Measurements from ENCODE around the gene SYNM. TPM values are rescaled to one million over a fixed set of nuclear protein-coding genes. Genes with fewer than 3 reads are reported as not detected.

The SYNM gene
- total RNA-seq, 4 donors from 2014 or later, result 1,866 to 2,563 (median 2,454) TPM

DNA sequence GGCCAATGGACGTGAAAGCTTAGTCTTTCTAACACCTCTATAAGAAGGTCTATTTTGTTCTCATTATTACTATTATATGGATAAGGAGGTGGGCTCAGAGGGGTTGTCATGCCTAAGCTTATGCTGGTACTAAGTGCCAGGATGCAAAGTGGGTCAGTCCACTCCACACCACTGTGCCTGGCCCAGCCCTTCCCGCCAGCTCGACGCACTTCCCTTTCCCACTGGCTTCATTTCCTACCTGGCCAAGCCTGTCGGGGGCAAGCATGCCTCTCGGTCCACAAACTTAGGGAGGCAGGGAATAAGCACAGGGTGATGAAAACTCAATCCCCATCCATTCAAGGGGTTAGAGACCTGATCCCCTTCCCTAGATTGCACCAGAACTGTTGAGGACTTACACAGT is 5.9 kb upstream of the SYNM start:
- TF ChIP-seq EP300 (IDR thresholded peaks at IDR 0.05), result no peak
- TF ChIP-seq POLR2AphosphoS5 (IDR thresholded peaks at IDR 0.05), result no peak
- TF ChIP-seq, protein P1, sequence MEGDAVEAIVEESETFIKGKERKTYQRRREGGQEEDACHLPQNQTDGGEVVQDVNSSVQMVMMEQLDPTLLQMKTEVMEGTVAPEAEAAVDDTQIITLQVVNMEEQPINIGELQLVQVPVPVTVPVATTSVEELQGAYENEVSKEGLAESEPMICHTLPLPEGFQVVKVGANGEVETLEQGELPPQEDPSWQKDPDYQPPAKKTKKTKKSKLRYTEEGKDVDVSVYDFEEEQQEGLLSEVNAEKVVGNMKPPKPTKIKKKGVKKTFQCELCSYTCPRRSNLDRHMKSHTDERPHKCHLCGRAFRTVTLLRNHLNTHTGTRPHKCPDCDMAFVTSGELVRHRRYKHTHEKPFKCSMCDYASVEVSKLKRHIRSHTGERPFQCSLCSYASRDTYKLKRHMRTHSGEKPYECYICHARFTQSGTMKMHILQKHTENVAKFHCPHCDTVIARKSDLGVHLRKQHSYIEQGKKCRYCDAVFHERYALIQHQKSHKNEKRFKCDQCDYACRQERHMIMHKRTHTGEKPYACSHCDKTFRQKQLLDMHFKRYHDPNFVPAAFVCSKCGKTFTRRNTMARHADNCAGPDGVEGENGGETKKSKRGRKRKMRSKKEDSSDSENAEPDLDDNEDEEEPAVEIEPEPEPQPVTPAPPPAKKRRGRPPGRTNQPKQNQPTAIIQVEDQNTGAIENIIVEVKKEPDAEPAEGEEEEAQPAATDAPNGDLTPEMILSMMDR (IDR thresholded peaks at IDR 0.05), result no peak
- no peak for TF ChIP-seq POLR2A (IDR thresholded peaks at IDR 0.05; ENCODE audit: low read depth)
- Histone ChIP-seq H3K36me3 (peaks cover 0 to 4% (median 0%) of the 10 kb centered on the region in 4 donors), H3K27me3 (peaks cover 0 to 9% (median 0%) of the 10 kb centered on the region in 4 donors), H3K4me3 (peak overlapping the region; percentile 56 to 61 (median 58)), H3K9me3 (no peaks in the 10 kb centered on the region), H3K27ac (replicated peaks in 1 of 4) (peak overlapping the region; percentile 90 to 96 (median 94)), H3K4me1 (peaks cover 0 to 66% (median 60%) of the 10 kb centered on the region in 4 donors)
- intact Hi-C loops (cut with DNase I), result no loop called here
- no peak for DNase-seq (ENCODE audit: extremely low spot score)
- 89% methylated on average over 6 of the region's 6 CpGs for WGBS

DNA sequence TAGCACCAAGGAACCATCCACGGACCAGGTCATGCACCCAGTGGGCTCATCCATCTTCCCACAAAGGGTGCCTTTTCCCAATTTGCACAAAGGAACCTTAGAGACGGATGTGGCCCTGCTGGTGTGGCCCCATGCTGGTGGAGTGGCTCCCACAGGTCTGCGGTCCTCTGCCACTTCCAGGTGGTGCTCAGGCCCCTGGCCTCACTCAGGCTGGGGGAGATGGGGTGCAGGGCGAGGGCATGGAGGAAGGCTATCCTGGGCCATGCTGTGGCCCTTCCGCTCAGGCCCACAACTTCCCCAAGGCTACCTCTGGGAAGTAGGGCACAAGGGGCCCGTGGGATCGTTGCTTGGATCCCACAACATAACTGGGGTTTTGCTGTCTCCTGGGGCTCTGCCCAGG is 5.2 kb upstream of the SYNM start:
- 96% methylated on average over 4 of the region's 7 CpGs for WGBS

DNA sequence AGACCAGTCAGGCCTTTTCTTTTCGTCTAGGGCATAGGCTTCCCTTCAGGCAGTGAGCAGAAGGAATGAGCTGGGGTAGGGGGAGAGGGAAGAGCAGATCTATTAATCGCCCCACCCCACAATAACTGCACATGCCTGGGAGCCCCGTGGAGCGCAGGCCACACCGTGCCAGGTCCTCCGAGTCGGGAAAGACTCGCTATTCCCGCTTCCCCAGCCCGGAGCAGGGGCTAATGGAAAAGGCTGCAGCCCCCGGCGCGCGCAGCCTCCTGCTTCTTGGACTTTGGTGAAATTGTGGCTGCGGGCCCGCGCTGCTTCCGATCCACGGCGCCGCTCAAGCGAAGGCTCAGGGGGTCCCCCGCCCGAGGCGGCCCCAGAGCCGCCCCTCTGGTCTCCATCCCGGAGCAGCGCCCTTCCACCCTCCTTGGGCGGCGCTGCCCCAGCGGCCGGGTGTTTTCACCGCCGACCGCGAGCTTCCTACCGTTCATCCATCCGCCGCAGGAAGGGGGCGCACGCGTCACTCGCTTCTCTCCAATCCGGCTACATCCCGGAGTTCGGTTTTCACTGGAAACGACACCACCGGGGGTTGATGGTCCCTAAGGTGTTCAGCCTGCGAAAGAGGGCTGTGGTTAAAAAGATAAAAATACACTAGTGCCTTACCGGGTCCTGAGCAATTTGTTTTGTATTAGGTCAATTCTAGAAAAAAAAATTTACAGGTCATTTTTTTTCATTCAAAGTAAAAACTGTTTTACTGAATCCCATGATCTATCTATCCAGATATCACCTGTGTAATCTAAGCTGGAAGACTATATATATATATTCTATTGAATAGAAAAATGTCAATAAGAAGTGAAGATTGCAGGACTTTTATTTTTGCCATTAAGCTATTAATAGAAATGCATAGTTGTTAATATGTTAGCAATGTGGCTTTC is 4.4 kb upstream of the SYNM start:
- peak overlapping the region; percentile 90 to 96 (median 94) for H3K27ac ChIP-seq (replicated peaks in 1 of 4)
- DNase-seq (ENCODE audit: extremely low spot score), result no peak
- intact Hi-C loops (cut with DNase I), result loop anchor here (2.0 to 5.0 kb wide), 2 partner anchors 72 to 112 kb away; no protein-coding TSS in a partner anchor

More for the DNA sequence above, 5.2 kb upstream of the SYNM start:
- H3K36me3 ChIP-seq, result peaks cover 0 to 4% (median 0%) of the 10 kb centered on the region in 4 donors
- peak overlapping the region; percentile 56 to 61 (median 58) for H3K4me3 ChIP-seq
- intact Hi-C loops (cut with DNase I), result loop anchor here (2.0 to 5.0 kb wide), 2 partner anchors 73 to 113 kb away; no protein-coding TSS in a partner anchor
- no peak for DNase-seq (ENCODE audit: extremely low spot score)
- peak; percentile 2 to 5 for TF ChIP-seq POLR2AphosphoS5 (IDR thresholded peaks at IDR 0.05)
- no peak for TF ChIP-seq EP300 (IDR thresholded peaks at IDR 0.05)
- no peak for TF ChIP-seq POLR2A (IDR thresholded peaks at IDR 0.05; ENCODE audit: low read depth)
- TF ChIP-seq, protein P1 (IDR thresholded peaks at IDR 0.05), result no peak
- no peaks in the 10 kb centered on the region for H3K9me3 ChIP-seq
- peaks cover 0 to 9% (median 0%) of the 10 kb centered on the region in 4 donors for H3K27me3 ChIP-seq
- peak overlapping the region; percentile 90 to 96 (median 94) for H3K27ac ChIP-seq (replicated peaks in 1 of 4)
- H3K4me1 ChIP-seq, result peaks cover 0 to 72% (median 63%) of the 10 kb centered on the region in 4 donors

DNA sequence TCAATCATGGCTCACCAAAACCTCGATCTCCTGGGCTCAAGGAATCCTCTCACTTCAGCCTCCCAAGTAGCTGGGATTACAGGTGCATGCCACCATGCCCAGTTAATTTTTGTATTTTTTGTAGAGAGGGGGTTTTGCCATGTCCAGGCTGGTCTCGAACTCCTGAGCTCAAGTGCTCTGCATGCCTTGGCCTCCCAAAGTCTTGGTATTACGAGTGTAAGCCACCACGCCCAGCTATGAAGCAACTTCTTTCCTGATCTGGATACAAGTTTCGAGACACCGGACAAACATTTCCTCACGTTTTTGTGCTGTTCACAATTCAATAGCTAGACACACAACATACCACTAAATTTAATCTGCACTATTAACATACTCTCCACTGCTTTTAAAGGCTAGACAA is 3.4 kb upstream of the SYNM start:
- intact Hi-C loops (cut with DNase I), result loop anchor here (2.0 to 5.0 kb wide), 2 partner anchors 71 to 111 kb away; no protein-coding TSS in a partner anchor
- no peak overlapping the region for H3K4me3 ChIP-seq
- DNase-seq (ENCODE audit: extremely low spot score), result no peak
- H3K9me3 ChIP-seq, result no peaks in the 10 kb centered on the region
- WGBS, result 69% methylated on average over 7 of the region's 7 CpGs
- peaks cover 0 to 72% (median 62%) of the 10 kb centered on the region in 4 donors for H3K4me1 ChIP-seq
- peaks cover 0 to 10% (median 0%) of the 10 kb centered on the region in 4 donors for H3K36me3 ChIP-seq
- peak overlapping the region in 1 of 4 donors; percentile 90 for H3K27ac ChIP-seq (replicated peaks in 1 of 4)
- TF ChIP-seq EP300 (IDR thresholded peaks at IDR 0.05) (no peak), POLR2A (IDR thresholded peaks at IDR 0.05; ENCODE audit: low read depth) (no peak)
- TF ChIP-seq, protein P1 (IDR thresholded peaks at IDR 0.05), result no peak
- H3K27me3 ChIP-seq, result peaks cover 0 to 9% (median 0%) of the 10 kb centered on the region in 4 donors

More for the DNA sequence above, 4.4 kb upstream of the SYNM start:
- no peaks in the 10 kb centered on the region for H3K9me3 ChIP-seq
- peaks cover 0 to 78% (median 67%) of the 10 kb centered on the region in 4 donors for H3K4me1 ChIP-seq
- 2% methylated on average over 21 of the region's 50 CpGs for WGBS
- H3K4me3 ChIP-seq, result peak overlapping the region; percentile 56 to 61 (median 58)
- H3K36me3 ChIP-seq, result peaks cover 0 to 4% (median 0%) of the 10 kb centered on the region in 4 donors
- no peak for TF ChIP-seq EP300 (IDR thresholded peaks at IDR 0.05)
- TF ChIP-seq, protein P1 (IDR thresholded peaks at IDR 0.05), result peak; percentile 77 to 87 (median 86)
- peak; percentile 28 for TF ChIP-seq POLR2A (IDR thresholded peaks at IDR 0.05; ENCODE audit: low read depth)
- peak; percentile 88 to 96 for TF ChIP-seq POLR2AphosphoS5 (IDR thresholded peaks at IDR 0.05)
- H3K27me3 ChIP-seq, result peaks cover 0 to 9% (median 0%) of the 10 kb centered on the region in 4 donors
